ENCODE measurements around the gene THSD7A. TPM values are rescaled to one million over a fixed set of nuclear protein-coding genes. Genes with fewer than 3 reads are reported as not detected.

Gene THSD7A
- total and polyA plus RNA-seq, 2 of the 8 experiments (the other 6 are each of a cell fraction or from before 2014, with no cell fraction given), result 0.44 to 1.2 TPM

- no peak overlapping the region for H3K56ac ChIP-seq (replicated peaks; ENCODE audit: insufficient read length, low read depth, low read length)
- H4K5ac ChIP-seq (ENCODE audit: insufficient read length, low read depth, low read length), result no peak overlapping the region
- no peak overlapping the region for H3K18ac ChIP-seq (ENCODE audit: extremely low read depth, low read length)
- no peaks in the 10 kb centered on the region for H3K79me2 ChIP-seq (ENCODE audit: control insufficient read depth in 1 of 2, insufficient read depth in 2 of 2, low read length in 2 of 2)
- no peaks in the 10 kb centered on the region for H3K27me3 ChIP-seq (replicated peaks in 1 of 4; ENCODE audit: control insufficient read depth in 3 of 4, extremely low read depth in 1 of 4, insufficient read depth in 3 of 4, low read length in 3 of 4)
- H4K91ac ChIP-seq (replicated peaks; ENCODE audit: insufficient read length, low read length), result no peak overlapping the region
- no peak overlapping the region for H3K23ac ChIP-seq (ENCODE audit: insufficient read length)
- 77% methylated on average over 1 of the region's 1 CpG; no CpG with 5 or more reads in 1 of the 2 experiments for WGBS, 2 experiments (ENCODE audit: extremely low coverage in 1 of 2, insufficient coverage in 1 of 2, insufficient read length in 1 of 2, insufficient replicate concordance in 2 of 2, low coverage in 1 of 2, low lambda C conversion rate in 2 of 2, missing lambda C conversion rate in 1 of 2)
- H4K20me1 ChIP-seq (replicated peaks in 1 of 2; ENCODE audit: control insufficient read depth in 1 of 2, insufficient read depth in 2 of 2, low read length in 2 of 2), result no peaks in the 10 kb centered on the region
- no peak overlapping the region for H3K9ac ChIP-seq (replicated peaks in 1 of 4; ENCODE audit: extremely low read depth in 1 of 4, low read depth in 3 of 4, low read length in 3 of 4)
- no peaks in the 10 kb centered on the region for H3K23me2 ChIP-seq (ENCODE audit: low read depth, low read length)
- no peak overlapping the region for H2BK15ac ChIP-seq (ENCODE audit: low read length)
- no peak overlapping the region for H2BK12ac ChIP-seq (ENCODE audit: low read depth, low read length)
- H2BK120ac ChIP-seq (replicated peaks; ENCODE audit: low read depth, low read length), result no peak overlapping the region
- no peak overlapping the region for H3K14ac ChIP-seq (ENCODE audit: insufficient read length)
- H2BK5ac ChIP-seq (ENCODE audit: low read depth, low read length), result no peak overlapping the region
- ChIA-PET POLR2A (ENCODE audit: partially characterized antibody) (no interaction called here), CTCF (ENCODE audit: partially characterized antibody) (interaction anchor here (1.3 kb wide), 1 partner anchor 9 kb away, joined by 3 read pairs; no protein-coding TSS in a partner anchor)
- no peaks in the 10 kb centered on the region; a peak in 1 of 4 replicates for H3K9me3 ChIP-seq (ENCODE audit: insufficient read depth in 2 of 2, low read depth in 1 of 2, low read length in 1 of 2)
- H3K36me3 ChIP-seq (ENCODE audit: control insufficient read depth in 2 of 4, insufficient read depth in 4 of 4, low read length in 3 of 4), result no peaks in the 10 kb centered on the region
- no peak overlapping the region for H4K8ac ChIP-seq (ENCODE audit: extremely low read depth, insufficient read depth, low read length)
- no peak overlapping the region for H2BK20ac ChIP-seq (ENCODE audit: low read length)
- no peak overlapping the region for H3K4ac ChIP-seq (replicated peaks; ENCODE audit: insufficient read length, low read depth, low read length)
- DNase-seq (ENCODE audit: low read depth in 1 of 2, low spot score in 2 of 2) (no peak), FAIRE-seq (no peak)
- H2AK5ac ChIP-seq (ENCODE audit: low read depth, low read length), result no peak overlapping the region
- no peak overlapping the region for H3K4me3 ChIP-seq (ENCODE audit: extremely low read depth in 1 of 4, insufficient read depth in 2 of 4, low read depth in 3 of 4, low read length in 4 of 4)
- no peak overlapping the region for H3K4me2 ChIP-seq (ENCODE audit: insufficient read depth in 1 of 2, low read depth in 2 of 2, low read length in 2 of 2)
- H2AFZ ChIP-seq (ENCODE audit: low read length), result no peak overlapping the region
- H3K79me1 ChIP-seq (ENCODE audit: low read depth, low read length), result no peaks in the 10 kb centered on the region
- H3K27ac ChIP-seq (ENCODE audit: low read depth, low read length), result no peak overlapping the region
- H3K4me1 ChIP-seq (replicated peaks in 1 of 4; ENCODE audit: control insufficient read depth in 3 of 4, insufficient read depth in 4 of 4, low read length in 3 of 4), result peaks cover 0 to 11% (median 0%) of the 10 kb centered on the region in 4 experiments; a peak in 2 of 7 replicates
- no peak for TF ChIP-seq RNF2 (IDR thresholded peaks at IDR 0.05; ENCODE audit: borderline replicate concordance, low read depth, low read length, missing control alignments, poor library complexity, severe bottlenecking)
- no peak for TF ChIP-seq KDM1A (IDR thresholded peaks at IDR 0.05; ENCODE audit: borderline replicate concordance, low read length)
- no peak for TF ChIP-seq SRF (IDR thresholded peaks at IDR 0.05; ENCODE audit: low read depth, low read length)
- no peak for TF ChIP-seq GABPA (IDR thresholded peaks at IDR 0.05; ENCODE audit: borderline replicate concordance, insufficient read depth, low read length)
- no peak for TF ChIP-seq BACH1 (IDR thresholded peaks at IDR 0.05; ENCODE audit: low read length)
- no peak for TF ChIP-seq SIX5 (IDR thresholded peaks at IDR 0.05; ENCODE audit: low read depth, low read length)
- TF ChIP-seq CTCF (IDR thresholded peaks at IDR 0.05; ENCODE audit: control extremely low read depth in 1 of 3, insufficient read depth in 1 of 3, low read depth in 1 of 3, low read length in 3 of 3), result no peak
- no peak for TF ChIP-seq ASH2L (IDR thresholded peaks at IDR 0.05; ENCODE audit: low read length)
- no peak for TF ChIP-seq USF2 (IDR thresholded peaks at IDR 0.05; ENCODE audit: low read length)
- TF ChIP-seq EGR1 (IDR thresholded peaks at IDR 0.05; ENCODE audit: borderline replicate concordance, low read depth, low read length), result no peak
- TF ChIP-seq POU5F1 (IDR thresholded peaks at IDR 0.05; ENCODE audit: low read depth, low read length), result no peak
These were observed 339.7 kb downstream of the THSD7A start for GRCh38 chr7:11492307-11492706.

Data from H1 (cell line).